GM06990 (cell line): ENCODE results near the gene TPSG1.
"Not testable (repeated sequence)": the region's sequence is repeated elsewhere in the genome, so short reads cannot be mapped to it uniquely, and the experiment has no call there.

Source experiments
- DNase-seq: peaks from one replicate; pipeline ENCODE4 v3.0.0-alpha.2; 2011; ENCODE audit not compliant: insufficient read length; ENCODE audit errors: extremely low read depth
- H3K27me3 ChIP-seq: replicated peaks from 2 replicates; pipeline ENCODE4 v1.6.0; 2011; ENCODE audit warnings: low read length; ENCODE audit not compliant: control insufficient read depth, insufficient read depth
- H3K36me3 ChIP-seq: 2 replicates; pipeline ENCODE4 v1.5.1; 2011; ENCODE audit warnings: low read length; ENCODE audit not compliant: control insufficient read depth, insufficient read depth
- H3K4me3 ChIP-seq: replicated peaks from 2 replicates; pipeline ENCODE4 v1.5.1; 2011; ENCODE audit warnings: low read depth, mild to moderate bottlenecking, control low read depth, low read length
- TF ChIP-seq, protein P1 (sequence below): IDR thresholded peaks from 2 replicates; pipeline ENCODE4 v1.5.1; 2011; ENCODE audit warnings: low read length, control low read depth, mild to moderate bottlenecking, inconsistent platforms; ENCODE audit not compliant: insufficient read depth, poor library complexity, severe bottlenecking

Gene TPSG1

GRCh38 chr16:1225051-1225451 lies at the start of gene TPSG1:
TPSG1 (minus strand) TSS chr16:1225268; CDS start chr16:1225252, 16 bp downstream.
- Histone ChIP-seq H3K4me3 (no peak within 1 kb of the TSS), H3K27me3 (no peaks in the 10 kb centered on the region), H3K36me3 (no peaks in the 10 kb centered on the region)
- DNase-seq, result no peak
- TF ChIP-seq, protein P1, sequence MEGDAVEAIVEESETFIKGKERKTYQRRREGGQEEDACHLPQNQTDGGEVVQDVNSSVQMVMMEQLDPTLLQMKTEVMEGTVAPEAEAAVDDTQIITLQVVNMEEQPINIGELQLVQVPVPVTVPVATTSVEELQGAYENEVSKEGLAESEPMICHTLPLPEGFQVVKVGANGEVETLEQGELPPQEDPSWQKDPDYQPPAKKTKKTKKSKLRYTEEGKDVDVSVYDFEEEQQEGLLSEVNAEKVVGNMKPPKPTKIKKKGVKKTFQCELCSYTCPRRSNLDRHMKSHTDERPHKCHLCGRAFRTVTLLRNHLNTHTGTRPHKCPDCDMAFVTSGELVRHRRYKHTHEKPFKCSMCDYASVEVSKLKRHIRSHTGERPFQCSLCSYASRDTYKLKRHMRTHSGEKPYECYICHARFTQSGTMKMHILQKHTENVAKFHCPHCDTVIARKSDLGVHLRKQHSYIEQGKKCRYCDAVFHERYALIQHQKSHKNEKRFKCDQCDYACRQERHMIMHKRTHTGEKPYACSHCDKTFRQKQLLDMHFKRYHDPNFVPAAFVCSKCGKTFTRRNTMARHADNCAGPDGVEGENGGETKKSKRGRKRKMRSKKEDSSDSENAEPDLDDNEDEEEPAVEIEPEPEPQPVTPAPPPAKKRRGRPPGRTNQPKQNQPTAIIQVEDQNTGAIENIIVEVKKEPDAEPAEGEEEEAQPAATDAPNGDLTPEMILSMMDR, result no peak

DNA sequence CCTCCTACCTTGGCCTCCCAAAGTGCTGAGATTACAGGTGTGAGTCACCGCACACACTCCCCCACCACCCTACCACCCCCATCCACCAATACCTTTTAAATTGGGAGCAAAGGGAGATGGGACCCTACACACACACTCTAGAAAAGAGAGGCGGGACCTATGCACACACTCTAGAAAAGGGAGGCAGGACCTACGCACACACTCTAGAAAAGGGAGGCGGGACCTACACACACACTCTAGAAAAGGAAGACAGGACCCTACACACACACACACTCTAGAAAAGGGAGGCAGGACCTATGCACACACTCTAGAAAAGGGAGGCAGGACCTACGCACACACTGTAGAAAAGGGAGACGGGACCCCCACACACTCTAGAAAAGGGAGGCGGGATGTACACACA lies 49.7 kb upstream of the TPSG1 start:
- H3K4me3 ChIP-seq, result no peak overlapping the region
- TF ChIP-seq, protein P1, result no peak
- no peaks in the 10 kb centered on the region; the same call in 1 of the 2 replicates for H3K27me3 ChIP-seq
- DNase-seq, result no peak
- no peaks in the 10 kb centered on the region for H3K36me3 ChIP-seq

DNA sequence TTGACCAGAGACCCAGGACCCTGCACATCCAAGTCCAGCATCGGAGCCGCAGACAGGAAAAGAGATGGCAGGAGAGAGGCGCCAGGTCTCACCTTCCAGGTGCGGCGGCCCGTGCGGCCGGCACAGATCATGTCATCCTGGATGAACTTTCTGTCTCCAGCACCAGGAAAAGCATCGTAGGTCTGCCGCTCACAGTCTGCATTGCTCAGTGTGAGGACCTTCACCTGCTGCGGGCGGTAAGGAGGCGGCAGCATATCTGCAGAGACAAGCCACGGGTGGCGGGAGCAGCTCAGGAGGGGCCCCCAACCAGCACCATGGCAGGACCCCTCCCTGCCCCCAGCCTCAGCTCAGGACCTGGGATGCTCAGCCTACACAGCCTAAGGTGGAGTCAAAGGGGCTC lies 48.7 kb upstream of the TPSG1 start:
- no peaks in the 10 kb centered on the region; the same call in 1 of the 2 replicates for H3K27me3 ChIP-seq
- TF ChIP-seq, protein P1, result no peak
- no peak for DNase-seq
- no peaks in the 10 kb centered on the region for H3K36me3 ChIP-seq
- H3K4me3 ChIP-seq, result no peak overlapping the region

DNA sequence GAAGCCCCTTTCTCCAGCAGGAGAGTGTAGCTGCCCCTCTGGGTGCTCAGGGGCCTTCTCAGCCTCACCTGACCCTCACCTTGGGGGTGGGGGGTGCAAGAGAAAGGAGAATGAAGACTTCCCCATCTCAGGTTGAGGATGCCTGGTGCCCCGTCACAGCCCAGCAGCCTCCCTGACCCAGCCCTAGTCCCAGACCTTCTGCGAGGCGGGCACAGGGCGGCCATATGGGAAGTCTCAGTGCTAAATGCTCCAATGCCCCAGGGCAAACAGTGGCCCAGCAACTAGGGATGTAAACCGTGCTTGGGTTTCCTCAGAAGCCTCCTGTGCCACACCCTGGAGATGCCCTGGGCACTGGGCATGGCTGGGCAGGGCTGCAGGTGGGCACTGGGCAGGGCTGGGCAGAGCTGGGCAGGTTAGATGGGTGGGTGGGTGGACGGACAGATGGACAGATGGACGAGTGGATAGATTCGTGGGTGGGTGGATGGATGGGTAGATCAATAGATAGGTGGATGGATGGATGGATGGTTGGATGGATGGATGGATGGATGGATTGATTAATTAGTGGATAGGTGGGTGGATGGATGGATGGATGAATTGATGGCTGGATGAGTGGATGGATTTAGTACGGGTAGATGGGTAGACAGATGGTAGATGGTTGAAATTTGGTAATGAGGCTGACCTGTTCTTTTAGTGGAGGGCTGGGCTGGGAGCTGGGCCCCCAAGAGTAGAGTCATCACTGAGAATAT lies 47.6 kb upstream of the TPSG1 start:
- Histone ChIP-seq H3K27me3 (no peaks in the 10 kb centered on the region; the same call in 1 of the 2 replicates), H3K4me3 (no peak overlapping the region), H3K36me3 (no peaks in the 10 kb centered on the region)
- TF ChIP-seq, protein P1, result no peak
- DNase-seq, result no peak

DNA sequence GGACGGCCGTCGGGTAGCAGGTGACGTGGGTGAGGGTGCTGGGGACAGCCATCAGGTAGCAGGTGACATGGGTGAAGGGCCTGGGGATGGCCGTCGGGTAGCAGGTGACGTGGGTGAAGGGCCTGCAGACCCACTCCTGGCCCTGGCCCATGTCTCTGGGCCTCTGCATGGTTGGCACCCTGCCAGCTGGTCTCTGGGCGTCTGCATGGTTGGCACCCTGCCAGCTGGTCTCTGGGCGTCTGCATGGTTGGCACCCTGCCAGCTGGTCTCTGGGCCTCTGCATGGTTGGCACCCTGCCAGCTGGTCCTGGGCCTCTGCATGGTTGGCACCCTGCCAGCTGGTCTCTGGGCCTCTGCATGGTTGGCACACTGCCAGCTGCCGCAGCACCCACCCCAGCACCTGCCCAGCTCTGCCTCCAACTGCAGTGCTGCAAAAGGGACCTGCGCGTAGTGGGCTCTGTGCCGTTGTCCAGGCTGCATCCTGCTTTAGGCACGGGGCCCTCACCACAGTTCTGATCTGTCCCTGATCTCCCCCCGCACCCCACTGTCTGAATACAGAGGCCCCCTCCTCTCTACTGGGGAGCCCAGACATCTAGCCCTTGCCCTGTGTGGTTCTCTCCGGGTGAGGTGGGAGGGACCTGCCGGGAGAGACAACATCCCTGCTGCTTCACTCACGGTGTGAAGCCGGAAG lies 46.8 kb upstream of the TPSG1 start:
- not testable (repeated sequence) for DNase-seq, H3K27me3 ChIP-seq, H3K4me3 ChIP-seq, H3K36me3 ChIP-seq

GRCh38 chr16:1271380-1271723 lies 46.3 kb upstream of the TPSG1 start:
- no peak for DNase-seq
- Histone ChIP-seq H3K36me3 (no peaks in the 10 kb centered on the region), H3K4me3 (no peak overlapping the region), H3K27me3 (no peaks in the 10 kb centered on the region)
- TF ChIP-seq, protein P1, result no peak

DNA sequence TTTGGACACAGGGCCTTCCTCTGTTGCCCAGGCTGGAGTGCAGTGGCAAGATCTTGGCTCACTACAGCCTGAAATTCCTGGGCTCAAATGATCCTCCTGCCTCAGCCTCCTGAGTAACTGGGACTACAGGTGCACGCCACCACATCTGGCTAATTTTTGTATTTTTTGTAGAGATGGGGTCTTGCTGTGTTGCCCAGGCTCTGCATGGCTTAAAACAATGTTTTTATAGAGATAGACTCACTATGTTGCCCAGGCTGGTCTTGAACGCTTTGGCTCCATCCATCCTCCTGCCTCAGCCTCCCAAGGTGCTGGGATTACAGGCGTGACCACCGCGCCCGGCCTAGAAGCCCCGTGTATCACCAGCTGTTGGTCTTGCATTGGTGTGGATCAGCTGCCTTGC lies 44.4 kb upstream of the TPSG1 start:
- not testable (repeated sequence) for H3K36me3 ChIP-seq, H3K4me3 ChIP-seq, H3K27me3 ChIP-seq, DNase-seq
